ENCODE data around the gene GPR161. TPM values are rescaled to one million over a fixed set of nuclear protein-coding genes. Genes with fewer than 3 reads are reported as not detected.

Gene GPR161
- total and polyA plus RNA-seq, 2 experiments from 2014 or later, result 7.9 to 11.6 TPM

GRCh38 chr1:168065506-168065905, 71.2 kb downstream of the GPR161 start:
- Histone ChIP-seq H3K4me1 (ENCODE audit: insufficient read depth) (no peaks in the 10 kb centered on the region), H3K4me3 (no peak overlapping the region), H3K4me2 (no peak overlapping the region), H3K9me2 (ENCODE audit: insufficient read depth) (no peaks in the 10 kb centered on the region), H2AFZ (no peak overlapping the region), H3K36me3 (ENCODE audit: insufficient read depth) (peaks cover 28% of the 10 kb centered on the region; the same call in 1 of the 2 replicates), H3K79me2 (replicated peaks; ENCODE audit: insufficient read depth) (no peaks in the 10 kb centered on the region), H3K27ac (ENCODE audit: low read depth) (no peak overlapping the region), H3F3A (replicated peaks; ENCODE audit: low read depth) (no peaks in the 10 kb centered on the region), H4K20me1 (replicated peaks; ENCODE audit: insufficient read depth) (no peaks in the 10 kb centered on the region), H3K27me3 (ENCODE audit: insufficient read depth) (no peaks in the 10 kb centered on the region)
- ATAC-seq (no peak), DNase-seq (ENCODE audit: low spot score) (no peak)
- H3K36me3 Mint-ChIP-seq (ENCODE audit: low read depth), result peaks cover 4% of the 10 kb centered on the region; the same call in 2 of the 3 replicates
- H3K4me1 Mint-ChIP-seq, result no peaks in the 10 kb centered on the region
- H3K4me3 Mint-ChIP-seq, result no peak overlapping the region
- no peaks in the 10 kb centered on the region for H3K9me3 Mint-ChIP-seq
- H3K27ac Mint-ChIP-seq, result no peak overlapping the region
- no peak for TF ChIP-seq EZH2 (IDR thresholded peaks at IDR 0.05; ENCODE audit: low read depth, unreplicated experiment)
- TF ChIP-seq POLR2AphosphoS5 (IDR thresholded peaks at IDR 0.05; ENCODE audit: low read depth), result no peak
- TF ChIP-seq CTCF (conservative IDR thresholded peaks at IDR 0.05; ENCODE audit: low read depth in 2 of 2), result no peak
- no peak for TF ChIP-seq NANOG (IDR thresholded peaks at IDR 0.05; ENCODE audit: borderline replicate concordance)
- TF ChIP-seq JUNB (IDR thresholded peaks at IDR 0.05; ENCODE audit: unreplicated experiment), result no peak
- TF ChIP-seq REST (IDR thresholded peaks at IDR 0.05; ENCODE audit: unreplicated experiment), result no peak
- TF ChIP-seq ETS1 (IDR thresholded peaks at IDR 0.05), result no peak
- TF ChIP-seq ZNF331 (CRISPR knock-in tag; IDR thresholded peaks at IDR 0.05; ENCODE audit: low read depth), result no peak
- TF ChIP-seq EZH2phosphoT487 (IDR thresholded peaks at IDR 0.05; ENCODE audit: unreplicated experiment), result no peak
- TF ChIP-seq CREB1 (CRISPR knock-in tag; IDR thresholded peaks at IDR 0.05; ENCODE audit: low read depth), result no peak
- TF ChIP-seq ZNF114 (CRISPR knock-in tag; IDR thresholded peaks at IDR 0.05), result no peak
- no peak for TF ChIP-seq ZNF462 (CRISPR knock-in tag; IDR thresholded peaks at IDR 0.05)
- TF ChIP-seq STAT1 (IDR thresholded peaks at IDR 0.05; ENCODE audit: unreplicated experiment), result no peak
- H3K27me3 Mint-ChIP-seq (ENCODE audit: insufficient read depth, low read depth, poor library complexity), result no peaks in the 10 kb centered on the region
